GM23338 (cell line): ENCODE results near the gene AZIN2. TPM values are rescaled to one million over a fixed set of nuclear protein-coding genes. Genes with fewer than 3 reads are reported as not detected.

Experiments used
- ATAC-seq: fragments of 200-7000 bp; cut with Tn5 transposase; 3 replicates; pipeline ENCODE4 v1.9.1; 2020
- DNase-seq: peaks from one replicate; pipeline ENCODE4 v3.0.0-alpha.2; 2015; ENCODE audit warnings: low spot score
- H2AFZ ChIP-seq: fragments of 200-600 bp; sonication (generic); 2 replicates; pipeline ENCODE4 v1.8.0; 2016; ENCODE audit warnings: antibody characterized with exemption, mild to moderate bottlenecking, moderate library complexity
- H3F3A ChIP-seq: fragments of 200-600 bp; sonication (generic); replicated peaks from 2 replicates; pipeline ENCODE4 v1.8.0; 2017; ENCODE audit warnings: antibody characterized with exemption, mixed run types, low read depth
- H3K27ac ChIP-seq: fragments of 200-600 bp; sonication (generic); 2 replicates; pipeline ENCODE4 v1.6.1; 2016; ENCODE audit warnings: low read depth
- H3K27me3 ChIP-seq: fragments of 200-600 bp; sonication (generic); 2 replicates; pipeline ENCODE4 v1.8.0; 2016; ENCODE audit warnings: mild to moderate bottlenecking, mixed run types, moderate library complexity; ENCODE audit not compliant: insufficient read depth
- H3K36me3 ChIP-seq: fragments of 200-600 bp; sonication (generic); 2 replicates; pipeline ENCODE4 v1.8.0; 2016; ENCODE audit warnings: mild to moderate bottlenecking; ENCODE audit not compliant: insufficient read depth
- H3K4me1 ChIP-seq: fragments of 200-600 bp; sonication (generic); 2 replicates; pipeline ENCODE4 v1.8.0; 2016; ENCODE audit warnings: mild to moderate bottlenecking, moderate library complexity; ENCODE audit not compliant: insufficient read depth
- H3K4me2 ChIP-seq: fragments of 200-600 bp; sonication (generic); 2 replicates; pipeline ENCODE4 v1.7.1; 2017; ENCODE audit warnings: mixed run types
- H3K4me3 ChIP-seq: fragments of 200-600 bp; sonication (generic); 2 replicates; pipeline ENCODE4 v1.6.1; 2016; ENCODE audit warnings: mixed run types
- H3K79me2 ChIP-seq: fragments of 200-600 bp; sonication (generic); replicated peaks from 2 replicates; pipeline ENCODE4 v1.8.0; 2017; ENCODE audit warnings: mild to moderate bottlenecking; ENCODE audit not compliant: insufficient read depth
- H3K9me2 ChIP-seq: fragments of 200-600 bp; sonication (generic); 2 replicates; pipeline ENCODE4 v1.8.0; 2017; ENCODE audit not compliant: insufficient read depth
- H4K20me1 ChIP-seq: fragments of 200-600 bp; sonication (generic); replicated peaks from 2 replicates; pipeline ENCODE4 v1.8.0; 2017; ENCODE audit warnings: mild to moderate bottlenecking; ENCODE audit not compliant: insufficient read depth
- H3K27ac Mint-ChIP-seq: 2 replicates; pipeline ENCODE4 v1.8.0; 2020; ENCODE audit warnings: inconsistent platforms, mild to moderate bottlenecking, moderate library complexity, mixed read lengths
- H3K27me3 Mint-ChIP-seq: 3 replicates; pipeline ENCODE4 v1.8.0; 2022; ENCODE audit warnings: low read depth, mild to moderate bottlenecking, moderate library complexity, mixed read lengths, inconsistent platforms; ENCODE audit not compliant: insufficient read depth, poor library complexity
- H3K36me3 Mint-ChIP-seq: 3 replicates; pipeline ENCODE4 v1.8.0; 2021; ENCODE audit warnings: low read depth, mild to moderate bottlenecking, inconsistent platforms, moderate library complexity, mixed read lengths
- H3K4me1 Mint-ChIP-seq: 3 replicates; pipeline ENCODE4 v1.8.0; 2020; ENCODE audit warnings: mild to moderate bottlenecking, inconsistent platforms, mixed read lengths
- H3K4me3 Mint-ChIP-seq: 3 replicates; pipeline ENCODE4 v1.8.0; 2021; ENCODE audit warnings: moderate library complexity, mild to moderate bottlenecking, inconsistent platforms, mixed read lengths
- H3K9me3 Mint-ChIP-seq: 3 replicates; pipeline ENCODE4 v1.8.0; 2020; ENCODE audit warnings: moderate library complexity, mild to moderate bottlenecking, inconsistent platforms, mixed read lengths
- CREB1 ChIP-seq: fragments of 250-450 bp; sonication (Bioruptor Pico); IDR thresholded peaks from 2 replicates; pipeline ENCODE4 v1.5.0; 2020; ENCODE audit warnings: low read depth, mild to moderate bottlenecking, moderate library complexity
- EZH2phosphoT487 ChIP-seq: fragments of 200-600 bp; sonication (generic); IDR thresholded peaks from one replicate; pipeline ENCODE4 v1.8.1; 2018; ENCODE audit warnings: antibody characterized with exemption; ENCODE audit not compliant: unreplicated experiment
- JUNB ChIP-seq: IDR thresholded peaks from one replicate; pipeline ENCODE4 v1.6.1; 2016; ENCODE audit warnings: antibody characterized with exemption; ENCODE audit not compliant: unreplicated experiment
- polyA plus RNA-seq: library from polyadenylated mRNA; unstranded; fragments of >200 nt; fragmentation: Nextera tagmentation; extraction: Ambion mirVana; gene quantifications from 2 replicates; pipeline ENCODE4 v1.2.1, GENCODE V29; 2016
- total RNA-seq: library from RNA; depleted of rRNA; stranded (reverse); fragments of >200 nt; shearing (Covaris generic); gene quantifications from 2 replicates; pipeline ENCODE4 v1.2.3, GENCODE V29; 2014
- TF ChIP-seq, protein P1 (sequence below), 2 experiments: fragments of 200-600 bp in 1 of 2; sonication (generic) in 1 of 2; conservative IDR thresholded peaks; 2 replicates each; pipeline versions ENCODE4 v1.5.1 to v1.6.1; 2016 to 2017; ENCODE audit warnings: antibody characterized with exemption in 2 of 2, low read depth in 2 of 2, mild to moderate bottlenecking in 2 of 2, moderate library complexity in 1 of 2

Gene AZIN2
- total and polyA plus RNA-seq, 2 experiments from 2014 or later, result 0.37 to 1.2 TPM

- H3F3A ChIP-seq, result 0 out of 2 replicates have a peak, but pooled peaks cover 3% of the 10 kb centered on the region
- no peak overlapping the region for H3K4me2 ChIP-seq
- peaks cover 3% of the 10 kb centered on the region; the same call in 1 of the 2 replicates for H3K4me1 ChIP-seq
- Mint-ChIP-seq H3K4me3 (no peak overlapping the region), H3K27ac (no peak overlapping the region), H3K4me1 (peaks cover 8% of the 10 kb centered on the region; the same call in 2 of the 3 replicates), H3K27me3 (no peaks in the 10 kb centered on the region), H3K36me3 (peaks cover 11% of the 10 kb centered on the region), H3K9me3 (peaks cover 19% of the 10 kb centered on the region)
- no peak overlapping the region for H3K27ac ChIP-seq
- H4K20me1 ChIP-seq, result no peaks in the 10 kb centered on the region
- H3K36me3 ChIP-seq, result no peaks in the 10 kb centered on the region
- no peak overlapping the region for H2AFZ ChIP-seq
- H3K9me2 ChIP-seq, result no peaks in the 10 kb centered on the region
- H3K79me2 ChIP-seq, result no peaks in the 10 kb centered on the region
- no peaks in the 10 kb centered on the region for H3K27me3 ChIP-seq
- TF ChIP-seq, protein P1, sequence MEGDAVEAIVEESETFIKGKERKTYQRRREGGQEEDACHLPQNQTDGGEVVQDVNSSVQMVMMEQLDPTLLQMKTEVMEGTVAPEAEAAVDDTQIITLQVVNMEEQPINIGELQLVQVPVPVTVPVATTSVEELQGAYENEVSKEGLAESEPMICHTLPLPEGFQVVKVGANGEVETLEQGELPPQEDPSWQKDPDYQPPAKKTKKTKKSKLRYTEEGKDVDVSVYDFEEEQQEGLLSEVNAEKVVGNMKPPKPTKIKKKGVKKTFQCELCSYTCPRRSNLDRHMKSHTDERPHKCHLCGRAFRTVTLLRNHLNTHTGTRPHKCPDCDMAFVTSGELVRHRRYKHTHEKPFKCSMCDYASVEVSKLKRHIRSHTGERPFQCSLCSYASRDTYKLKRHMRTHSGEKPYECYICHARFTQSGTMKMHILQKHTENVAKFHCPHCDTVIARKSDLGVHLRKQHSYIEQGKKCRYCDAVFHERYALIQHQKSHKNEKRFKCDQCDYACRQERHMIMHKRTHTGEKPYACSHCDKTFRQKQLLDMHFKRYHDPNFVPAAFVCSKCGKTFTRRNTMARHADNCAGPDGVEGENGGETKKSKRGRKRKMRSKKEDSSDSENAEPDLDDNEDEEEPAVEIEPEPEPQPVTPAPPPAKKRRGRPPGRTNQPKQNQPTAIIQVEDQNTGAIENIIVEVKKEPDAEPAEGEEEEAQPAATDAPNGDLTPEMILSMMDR (conservative IDR thresholded peaks at IDR 0.05; ENCODE audit: low read depth in 2 of 2), result peak in 1 of 2 experiments; percentile 27; a peak in 2 of 4 replicates
- no peak for TF ChIP-seq JUNB
- no peak for TF ChIP-seq CREB1 (CRISPR knock-in tag)
- ATAC-seq (no peak), DNase-seq (peak; percentile 23)
- H3K4me3 ChIP-seq, result no peak overlapping the region
Observed at GRCh38 chr1:33050221-33051076, 30.5 kb upstream of the AZIN2 start.

DNA sequence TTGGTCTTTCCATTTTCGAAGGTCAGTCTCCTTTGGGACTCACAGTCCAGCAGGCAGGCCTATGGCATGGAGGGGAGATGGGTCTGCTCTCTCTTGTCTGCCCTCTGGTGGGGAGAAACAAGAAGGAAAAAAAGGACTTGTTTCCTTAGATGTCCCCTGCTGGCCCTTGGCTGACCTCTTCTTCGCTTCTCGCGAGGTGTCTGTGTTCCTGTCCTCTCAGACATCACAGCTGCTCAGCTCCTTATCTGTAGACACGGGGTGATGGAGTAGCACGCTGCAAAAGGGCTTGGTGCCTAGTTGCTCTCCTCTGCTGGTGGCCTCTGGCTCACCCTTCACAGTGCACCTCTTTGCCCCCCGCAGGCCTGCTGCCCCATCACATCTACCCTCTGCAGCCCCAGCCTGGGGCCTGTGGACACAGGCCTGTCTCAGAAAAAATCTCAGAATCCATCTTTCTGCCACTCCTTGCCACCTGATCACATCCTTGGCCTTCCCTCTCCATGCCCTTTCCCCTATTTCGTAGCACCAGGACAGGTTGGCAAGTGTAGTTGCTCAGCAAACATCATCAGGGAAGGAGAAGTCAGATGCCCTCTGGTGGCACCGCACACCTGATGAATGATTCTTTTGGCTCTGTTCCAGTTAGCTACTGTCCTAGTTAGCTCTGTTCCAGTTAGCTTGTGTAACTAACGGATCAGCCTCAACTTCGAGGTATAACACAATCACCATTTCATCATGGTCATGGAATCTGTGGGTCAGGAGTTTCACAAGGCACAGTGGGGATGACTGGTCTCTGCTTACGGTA is 25.5 kb upstream of the AZIN2 start:
- no peaks in the 10 kb centered on the region for H3K79me2 ChIP-seq
- Mint-ChIP-seq H3K27ac (no peak overlapping the region), H3K27me3 (no peaks in the 10 kb centered on the region), H3K9me3 (peaks cover 21% of the 10 kb centered on the region), H3K4me3 (no peak overlapping the region), H3K36me3 (peaks cover 8% of the 10 kb centered on the region), H3K4me1 (no peaks in the 10 kb centered on the region)
- ATAC-seq, result peak; percentile 99
- no peaks in the 10 kb centered on the region for H3K4me1 ChIP-seq
- H3K36me3 ChIP-seq, result no peaks in the 10 kb centered on the region
- H3K4me3 ChIP-seq, result no peak overlapping the region
- H3F3A ChIP-seq, result 0 out of 2 replicates have a peak, but pooled peaks cover 3% of the 10 kb centered on the region
- H3K27me3 ChIP-seq, result no peaks in the 10 kb centered on the region
- no peaks in the 10 kb centered on the region for H4K20me1 ChIP-seq
- H3K9me2 ChIP-seq, result no peaks in the 10 kb centered on the region
- no peak overlapping the region for H3K4me2 ChIP-seq
- peak; percentile 90 for DNase-seq
- H3K27ac ChIP-seq, result no peak overlapping the region
- no peak overlapping the region for H2AFZ ChIP-seq
- TF ChIP-seq EZH2phosphoT487, result no peak
- TF ChIP-seq, protein P1 (conservative IDR thresholded peaks at IDR 0.05; ENCODE audit: low read depth in 2 of 2), result peak; percentile 60 to 89
